ENCODE results near the gene UGGT2. TPM values are rescaled to one million over a fixed set of nuclear protein-coding genes. Genes with fewer than 3 reads are reported as not detected.

The UGGT2 gene
- total and polyA plus RNA-seq, 10 donors, result 2.6 to 38.9 (median 15.1) TPM

DNA sequence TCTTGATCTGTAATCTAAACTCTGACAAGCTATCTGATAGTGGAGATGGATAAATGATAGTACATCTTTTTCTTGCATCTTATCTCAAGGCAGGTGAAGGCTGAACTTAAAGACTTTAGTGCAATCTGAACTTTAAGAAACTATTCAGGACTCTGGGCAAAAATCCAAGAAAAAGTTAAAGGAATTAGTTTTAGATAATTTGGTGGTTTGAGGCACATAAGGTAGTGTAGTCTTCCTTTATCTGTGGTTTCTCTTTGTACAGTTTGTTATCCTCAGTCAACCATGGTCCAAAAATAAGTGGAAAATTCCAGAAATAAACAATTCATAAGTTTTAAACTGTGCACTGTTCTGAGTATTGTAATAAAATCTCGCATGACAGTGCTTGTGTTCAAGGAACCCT, 172.9 kb downstream of the UGGT2 start:
- peaks cover 0 to 27% (median 0%) of the 10 kb centered on the region in 6 donors for H3K36me3 ChIP-seq
- no peak for TF ChIP-seq POLR2AphosphoS5 (IDR thresholded peaks at IDR 0.05)
- TF ChIP-seq POLR2A (IDR thresholded peaks at IDR 0.05), result no peak
- TF ChIP-seq, protein P1, sequence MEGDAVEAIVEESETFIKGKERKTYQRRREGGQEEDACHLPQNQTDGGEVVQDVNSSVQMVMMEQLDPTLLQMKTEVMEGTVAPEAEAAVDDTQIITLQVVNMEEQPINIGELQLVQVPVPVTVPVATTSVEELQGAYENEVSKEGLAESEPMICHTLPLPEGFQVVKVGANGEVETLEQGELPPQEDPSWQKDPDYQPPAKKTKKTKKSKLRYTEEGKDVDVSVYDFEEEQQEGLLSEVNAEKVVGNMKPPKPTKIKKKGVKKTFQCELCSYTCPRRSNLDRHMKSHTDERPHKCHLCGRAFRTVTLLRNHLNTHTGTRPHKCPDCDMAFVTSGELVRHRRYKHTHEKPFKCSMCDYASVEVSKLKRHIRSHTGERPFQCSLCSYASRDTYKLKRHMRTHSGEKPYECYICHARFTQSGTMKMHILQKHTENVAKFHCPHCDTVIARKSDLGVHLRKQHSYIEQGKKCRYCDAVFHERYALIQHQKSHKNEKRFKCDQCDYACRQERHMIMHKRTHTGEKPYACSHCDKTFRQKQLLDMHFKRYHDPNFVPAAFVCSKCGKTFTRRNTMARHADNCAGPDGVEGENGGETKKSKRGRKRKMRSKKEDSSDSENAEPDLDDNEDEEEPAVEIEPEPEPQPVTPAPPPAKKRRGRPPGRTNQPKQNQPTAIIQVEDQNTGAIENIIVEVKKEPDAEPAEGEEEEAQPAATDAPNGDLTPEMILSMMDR (IDR thresholded peaks at IDR 0.05 in 8 of 11, conservative IDR thresholded peaks at IDR 0.05 in 3 of 11), result no peak
- no peak overlapping the region for H3K27ac ChIP-seq
- intact Hi-C loops (cut with DNase I; ENCODE audit: low total_unique reads), result no loop called here
- H3K27me3 ChIP-seq (replicated peaks in 1 of 7), result no peaks in the 10 kb centered on the region
- 88 to 93% (median 90%) methylated on average over 1 of the region's 1 CpG for WGBS, 5 donors
- no peaks in the 10 kb centered on the region for H3K9me3 ChIP-seq
- DNase-seq, result no peak
- H3K4me1 ChIP-seq, result no peaks in the 10 kb centered on the region
- H3K4me3 ChIP-seq, result no peak overlapping the region

DNA sequence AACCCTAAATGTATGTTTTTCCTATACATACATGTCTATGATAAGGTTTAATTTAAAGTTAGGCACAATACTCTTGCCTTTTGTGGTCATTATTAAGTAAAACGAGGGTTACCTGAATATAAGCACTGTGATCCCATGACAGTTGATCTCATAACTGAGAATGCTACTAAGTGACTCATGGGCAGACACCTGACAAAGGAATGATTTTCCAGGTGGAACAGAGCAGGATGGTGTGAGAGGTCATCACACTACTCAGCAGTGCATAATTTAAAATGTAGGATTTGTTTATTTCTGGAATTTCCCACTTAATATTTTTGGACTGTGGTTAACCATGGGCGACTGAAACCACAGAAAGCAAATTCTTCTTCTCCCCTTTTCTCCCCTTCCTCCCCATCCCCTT, 178.9 kb downstream of the UGGT2 start:
- WGBS, 5 donors, result 75 to 88% (median 80%) methylated on average over 2 of the region's 2 CpGs
- Histone ChIP-seq H3K4me1 (no peaks in the 10 kb centered on the region), H3K4me3 (no peak overlapping the region)

DNA sequence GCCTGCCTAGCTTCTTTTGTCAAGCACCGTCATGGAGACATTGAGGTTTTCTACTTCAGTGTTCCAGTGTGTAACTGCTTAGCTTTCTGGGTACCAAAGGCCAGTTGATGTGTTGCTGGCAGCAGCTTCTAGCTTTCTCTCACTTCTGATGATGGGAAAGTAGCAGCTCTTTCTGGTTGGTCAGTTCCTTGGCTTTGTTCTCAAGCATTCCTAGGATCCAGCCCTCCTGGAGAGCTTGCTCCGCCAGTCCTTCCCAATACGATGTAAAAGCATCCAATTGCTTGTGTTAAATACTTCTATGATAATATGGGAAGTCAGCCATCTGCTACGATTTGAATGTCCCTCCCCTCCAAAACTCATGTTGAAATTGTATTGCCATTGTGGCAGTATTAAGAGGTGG, 182.8 kb downstream of the UGGT2 start:
- H3K27ac ChIP-seq, result no peak overlapping the region
- 90 to 94% (median 92%) methylated on average over 4 of the region's 4 CpGs for WGBS, 5 donors
- H3K36me3 ChIP-seq, result peaks cover 0 to 21% (median 0%) of the 10 kb centered on the region in 6 donors
- TF ChIP-seq POLR2AphosphoS5 (IDR thresholded peaks at IDR 0.05) (no peak), POLR2A (IDR thresholded peaks at IDR 0.05) (no peak)
- TF ChIP-seq, protein P1 (IDR thresholded peaks at IDR 0.05 in 8 of 11, conservative IDR thresholded peaks at IDR 0.05 in 3 of 11), result no peak
- no peaks in the 10 kb centered on the region for H3K27me3 ChIP-seq (replicated peaks in 1 of 7)
- DNase-seq, result no peak
- H3K4me3 ChIP-seq, result no peak overlapping the region
- H3K4me1 ChIP-seq, result no peaks in the 10 kb centered on the region
- intact Hi-C loops (cut with DNase I; ENCODE audit: low total_unique reads), result no loop called here
- H3K9me3 ChIP-seq, result no peaks in the 10 kb centered on the region

More for the DNA sequence above, 178.9 kb downstream of the UGGT2 start:
- TF ChIP-seq, protein P1 (IDR thresholded peaks at IDR 0.05 in 8 of 11, conservative IDR thresholded peaks at IDR 0.05 in 3 of 11), result no peak
- TF ChIP-seq POLR2AphosphoS5 (IDR thresholded peaks at IDR 0.05), result no peak
- no peak for TF ChIP-seq POLR2A (IDR thresholded peaks at IDR 0.05)
- intact Hi-C loops (cut with DNase I; ENCODE audit: low total_unique reads), result no loop called here
- no peak for DNase-seq
- H3K27me3 ChIP-seq (replicated peaks in 1 of 7), result no peaks in the 10 kb centered on the region
- no peak overlapping the region for H3K27ac ChIP-seq
- H3K36me3 ChIP-seq, result peaks cover 0 to 33% (median 0%) of the 10 kb centered on the region in 6 donors
- no peaks in the 10 kb centered on the region for H3K9me3 ChIP-seq

DNA sequence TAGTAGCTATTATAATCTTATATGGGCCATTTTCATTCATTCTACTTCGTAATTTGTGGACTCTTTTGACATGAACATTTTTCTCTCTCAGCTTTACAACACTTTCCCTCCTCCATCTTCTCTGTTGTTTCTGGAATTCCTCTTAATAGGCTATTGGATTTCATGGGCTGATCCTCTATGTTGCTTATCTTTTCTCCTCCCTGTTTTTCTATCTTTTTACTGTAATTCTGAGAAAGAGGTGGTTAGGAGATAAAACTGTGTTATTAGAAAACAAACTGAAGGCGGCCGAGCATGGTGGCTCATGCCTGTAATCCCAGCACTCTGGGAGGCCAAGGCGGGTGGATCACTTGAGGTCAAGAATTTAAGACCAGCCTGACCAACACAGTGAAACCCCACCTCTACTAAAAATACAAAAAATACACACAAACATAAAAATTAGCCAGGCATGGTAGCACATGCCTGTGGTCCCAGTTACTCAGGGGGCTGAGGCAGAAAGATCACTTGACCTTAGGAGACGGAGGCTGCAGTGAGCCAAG, 188.1 kb downstream of the UGGT2 start:
- Histone ChIP-seq H3K36me3 (peaks cover 0 to 9% (median 0%) of the 10 kb centered on the region in 6 donors), H3K4me3 (no peak overlapping the region), H3K27me3 (replicated peaks in 1 of 7) (no peaks in the 10 kb centered on the region), H3K27ac (no peak overlapping the region), H3K4me1 (no peaks in the 10 kb centered on the region), H3K9me3 (no peaks in the 10 kb centered on the region)
- TF ChIP-seq POLR2A (IDR thresholded peaks at IDR 0.05), result no peak
- TF ChIP-seq POLR2AphosphoS5 (IDR thresholded peaks at IDR 0.05), result no peak
- TF ChIP-seq, protein P1 (IDR thresholded peaks at IDR 0.05 in 8 of 11, conservative IDR thresholded peaks at IDR 0.05 in 3 of 11), result no peak
- WGBS, 5 donors, result 90 to 95% (median 92%) methylated on average over 5 of the region's 5 CpGs
- DNase-seq, result no peak
- intact Hi-C loops (cut with DNase I; ENCODE audit: low total_unique reads), result no loop called here
